Hepatocyte (in vitro differentiated cells): ENCODE data around the gene LEFTY2. TPM values are rescaled to one million over a fixed set of nuclear protein-coding genes. Genes with fewer than 3 reads are reported as not detected.

Source experiments
- DNase-seq: peaks from one replicate; pipeline ENCODE4 v3.0.0-alpha.2; 2016; ENCODE audit warnings: low spot score
- H2AFZ ChIP-seq: fragments of 200-600 bp; sonication (generic); 2 replicates; pipeline ENCODE4 v1.6.0; 2016; ENCODE audit warnings: antibody characterized with exemption, mild to moderate bottlenecking
- H3K27ac ChIP-seq: fragments of 200-600 bp; sonication (generic); 2 replicates; pipeline ENCODE4 v1.5.1; 2016; ENCODE audit warnings: mild to moderate bottlenecking
- H3K27me3 ChIP-seq: fragments of 200-600 bp; sonication (generic); 2 replicates; pipeline ENCODE4 v1.6.1; 2016
- H3K36me3 ChIP-seq: fragments of 200-600 bp; sonication (generic); replicated peaks from 2 replicates; pipeline ENCODE4 v1.5.1; 2016; ENCODE audit warnings: low read depth; ENCODE audit not compliant: insufficient read depth
- H3K4me1 ChIP-seq: fragments of 200-600 bp; sonication (generic); 2 replicates; pipeline ENCODE4 v1.5.1; 2016; ENCODE audit warnings: mild to moderate bottlenecking, moderate library complexity; ENCODE audit not compliant: insufficient read depth
- H3K4me2 ChIP-seq: fragments of 200-600 bp; sonication (generic); 2 replicates; pipeline ENCODE4 v1.6.0; 2016
- H3K4me3 ChIP-seq: fragments of 200-600 bp; sonication (generic); 2 replicates; pipeline ENCODE4 v1.5.1; 2016; ENCODE audit warnings: mild to moderate bottlenecking
- H3K79me2 ChIP-seq: fragments of 200-600 bp; sonication (generic); 2 replicates; pipeline ENCODE4 v1.6.0; 2017; ENCODE audit warnings: mild to moderate bottlenecking
- H3K9me2 ChIP-seq: fragments of 200-600 bp; sonication (generic); replicated peaks from 2 replicates; pipeline ENCODE4 v1.6.0; 2017; ENCODE audit warnings: mild to moderate bottlenecking; ENCODE audit not compliant: insufficient read depth
- H3K9me3 ChIP-seq: fragments of 200-600 bp; sonication (generic); 2 replicates; pipeline ENCODE4 v1.5.1; 2016; ENCODE audit warnings: low read depth, mild to moderate bottlenecking
- H4K20me1 ChIP-seq: fragments of 200-600 bp; sonication (generic); 2 replicates; pipeline ENCODE4 v1.6.0; 2016; ENCODE audit warnings: mild to moderate bottlenecking; ENCODE audit not compliant: insufficient read depth, poor library complexity, severe bottlenecking
- CTCF ChIP-seq: fragments of 200-600 bp; sonication (generic); IDR thresholded peaks from 2 replicates; pipeline ENCODE4 v1.5.1; 2016; ENCODE audit warnings: antibody characterized with exemption, mild to moderate bottlenecking; ENCODE audit not compliant: poor library complexity
- EZH2 ChIP-seq: fragments of 200-600 bp; sonication (generic); IDR thresholded peaks from 2 replicates; pipeline ENCODE4 v1.6.1; 2016; ENCODE audit warnings: antibody characterized with exemption, mild to moderate bottlenecking, borderline replicate concordance
- EZH2phosphoT487 ChIP-seq: fragments of 200-600 bp; sonication (generic); IDR thresholded peaks from one replicate; pipeline ENCODE4 v1.6.1; 2018; ENCODE audit warnings: antibody characterized with exemption, mild to moderate bottlenecking, low read depth, moderate library complexity; ENCODE audit not compliant: unreplicated experiment, severe bottlenecking
- WGBS: methylation state at CpG from one replicate; pipeline ENCODE4 v1.1.6; 2016; ENCODE audit warnings: low lambda C conversion rate; ENCODE audit errors: missing lambda C conversion rate; 5-methylcytosine and 5-hydroxymethylcytosine counted together
- microRNA-seq: library from miRNA; unstranded; fragments of <30 nt; microRNA quantifications from one replicate; pipeline ENCODE4, GENCODE V29; 2017
- polyA plus RNA-seq: library from polyadenylated mRNA; unstranded; fragments of >200 nt; fragmentation: Nextera tagmentation; extraction: Ambion mirVana; gene quantifications from 2 replicates; pipeline ENCODE4 v1.2.1, GENCODE V29; 2016
- small RNA-seq: library from RNA; depleted of rRNA; stranded (forward); fragments of <200 nt; gene quantifications from one replicate; pipeline ENCODE3, GENCODE V24; 2014
- total RNA-seq: library from RNA; depleted of rRNA; stranded (reverse); fragments of >200 nt; gene quantifications from 2 replicates; pipeline ENCODE4 v1.2.3, GENCODE V29; 2014

LEFTY2 gene
- total and polyA plus RNA-seq, 2 experiments from 2014 or later: 0.60 to 1.1 TPM

- Histone ChIP-seq H3K36me3 (no peaks in the 10 kb centered on the region), H3K4me3 (no peak overlapping the region), H2AFZ (no peak overlapping the region), H3K9me2 (no peaks in the 10 kb centered on the region), H3K27ac (no peak overlapping the region), H3K4me1 (peaks cover 13% of the 10 kb centered on the region), H3K27me3 (no peaks in the 10 kb centered on the region), H3K79me2 (peaks cover 20% of the 10 kb centered on the region), H4K20me1 (no peaks in the 10 kb centered on the region), H3K4me2 (no peak overlapping the region), H3K9me3 (no peaks in the 10 kb centered on the region)
- DNase-seq: no peak
- 88% methylated on average over 7 of the region's 7 CpGs for WGBS
- TF ChIP-seq EZH2phosphoT487: no peak
- no peak for TF ChIP-seq CTCF
- TF ChIP-seq EZH2: no peak
These were observed 54.0 kb downstream of the LEFTY2 start for GRCh38 chr1:225887030-225887314.

Small RNAs within 50 kb of the gene (microRNA-seq; reads per million reads assigned to microRNA genes)
- 3.6 reads per million for gene MIR6741

Small RNAs within 50 kb of the gene (small RNA-seq; reads per million reads assigned to genes)
- gene AL117348.1 (not detected), gene NDUFA3P3 (not detected)

Other genes with a start within 250 kb of the LEFTY2 start
- 414 and 445 TPM in 2 replicates for gene SRP9, start 163.4 kb downstream of the LEFTY2 start, total RNA-seq
- gene SRP9, start 163.4 kb downstream of the LEFTY2 start, polyA plus RNA-seq: 309 and 360 TPM in 2 replicates
- 122 and 133 TPM in 2 replicates for gene EPHX1, start 131.1 kb downstream of the LEFTY2 start, total RNA-seq
- 102 and 138 TPM in 2 replicates for gene EPHX1, start 131.1 kb downstream of the LEFTY2 start, polyA plus RNA-seq
- gene TMEM63A, start 58.8 kb downstream of the LEFTY2 start, total RNA-seq: 35.8 and 47.5 TPM in 2 replicates
- 38.8 and 58.8 TPM in 2 replicates for gene TMEM63A, start 58.8 kb downstream of the LEFTY2 start, polyA plus RNA-seq
- gene LEFTY1, start 52.1 kb downstream of the LEFTY2 start, total RNA-seq: 3.8 and 5.8 TPM in 2 replicates
- gene LEFTY1, start 52.1 kb downstream of the LEFTY2 start, polyA plus RNA-seq: 3.9 and 4.5 TPM in 2 replicates
- gene PYCR2, start 17.0 kb downstream of the LEFTY2 start, total RNA-seq: 26.9 and 33.5 TPM in 2 replicates
- gene PYCR2, start 17.0 kb downstream of the LEFTY2 start, polyA plus RNA-seq: 49.2 and 60.1 TPM in 2 replicates
- 24.2 and 27.3 TPM in 2 replicates for gene SDE2, start 58.1 kb upstream of the LEFTY2 start, total RNA-seq
- gene SDE2, start 58.1 kb upstream of the LEFTY2 start, polyA plus RNA-seq: 14.0 and 14.6 TPM in 2 replicates
- 617 and 722 TPM in 2 replicates for gene H3-3A, start 121.5 kb upstream of the LEFTY2 start, total RNA-seq
- gene H3-3A, start 121.5 kb upstream of the LEFTY2 start, polyA plus RNA-seq: 528 and 543 TPM in 2 replicates
- 60.3 and 66.8 TPM in 2 replicates for gene ACBD3, start 245.5 kb upstream of the LEFTY2 start, total RNA-seq
- 46.4 and 50.8 TPM in 2 replicates for gene ACBD3, start 245.5 kb upstream of the LEFTY2 start, polyA plus RNA-seq